ENCODE measurements around the gene SLC22A24. TPM values are rescaled to one million over a fixed set of nuclear protein-coding genes. Genes with fewer than 3 reads are reported as not detected.
"Not testable (repeated sequence)": the region's sequence is repeated elsewhere in the genome, so short reads cannot be mapped to it uniquely, and the experiment has no call there.

Gene SLC22A24, protein sequence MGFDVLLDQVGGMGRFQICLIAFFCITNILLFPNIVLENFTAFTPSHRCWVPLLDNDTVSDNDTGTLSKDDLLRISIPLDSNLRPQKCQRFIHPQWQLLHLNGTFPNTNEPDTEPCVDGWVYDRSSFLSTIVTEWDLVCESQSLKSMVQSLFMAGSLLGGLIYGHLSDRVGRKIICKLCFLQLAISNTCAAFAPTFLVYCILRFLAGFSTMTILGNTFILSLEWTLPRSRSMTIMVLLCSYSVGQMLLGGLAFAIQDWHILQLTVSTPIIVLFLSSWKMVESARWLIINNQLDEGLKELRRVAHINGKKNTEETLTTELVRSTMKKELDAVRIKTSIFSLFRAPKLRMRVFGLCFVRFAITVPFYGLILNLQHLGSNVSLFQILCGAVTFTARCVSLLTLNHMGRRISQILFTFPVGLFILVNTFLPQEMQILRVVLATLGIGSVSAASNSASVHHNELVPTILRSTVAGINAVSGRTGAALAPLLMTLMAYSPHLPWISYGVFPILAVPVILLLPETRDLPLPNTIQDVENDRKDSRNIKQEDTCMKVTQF
- total RNA-seq, result not detected

- Mint-ChIP-seq H3K9me3 (no peaks in the 10 kb centered on the region), H3K4me1 (no peaks in the 10 kb centered on the region), H3K4me3 (no peak within 1 kb of the TSS), H3K27ac (no peak within 1 kb of the TSS), H3K36me3 (no peaks in the 10 kb centered on the region), H3K27me3 (peaks cover 9% of the 10 kb centered on the region)
- no peak for DNase-seq
Observed at GRCh38 chr11:63144121-63144520, at the start of gene SLC22A24. TSS of gene SLC22A24 (minus strand) at chr11:63144221. CDS start at chr11:63143779, 442 bp downstream.

DNA sequence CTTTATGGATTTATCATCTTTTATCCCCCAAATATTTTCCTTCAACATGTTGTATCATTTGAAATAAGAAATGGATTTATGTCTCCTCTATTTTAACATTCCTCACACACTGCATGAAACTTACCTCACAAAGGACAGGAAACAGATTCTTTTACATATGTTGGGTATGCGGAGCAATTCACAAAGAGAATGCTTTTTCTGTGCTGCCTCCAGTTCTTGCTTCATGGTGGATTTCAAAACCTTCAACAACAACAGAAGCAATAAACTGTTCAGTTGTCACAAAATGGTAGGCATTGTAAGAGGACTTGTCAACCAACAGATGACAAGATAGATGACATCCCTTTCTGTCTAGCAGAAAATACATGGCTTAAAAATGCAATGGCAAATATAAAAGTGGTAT lies 36.5 kb upstream of the SLC22A24 start:
- no peaks in the 10 kb centered on the region for H3K4me1 Mint-ChIP-seq

DNA sequence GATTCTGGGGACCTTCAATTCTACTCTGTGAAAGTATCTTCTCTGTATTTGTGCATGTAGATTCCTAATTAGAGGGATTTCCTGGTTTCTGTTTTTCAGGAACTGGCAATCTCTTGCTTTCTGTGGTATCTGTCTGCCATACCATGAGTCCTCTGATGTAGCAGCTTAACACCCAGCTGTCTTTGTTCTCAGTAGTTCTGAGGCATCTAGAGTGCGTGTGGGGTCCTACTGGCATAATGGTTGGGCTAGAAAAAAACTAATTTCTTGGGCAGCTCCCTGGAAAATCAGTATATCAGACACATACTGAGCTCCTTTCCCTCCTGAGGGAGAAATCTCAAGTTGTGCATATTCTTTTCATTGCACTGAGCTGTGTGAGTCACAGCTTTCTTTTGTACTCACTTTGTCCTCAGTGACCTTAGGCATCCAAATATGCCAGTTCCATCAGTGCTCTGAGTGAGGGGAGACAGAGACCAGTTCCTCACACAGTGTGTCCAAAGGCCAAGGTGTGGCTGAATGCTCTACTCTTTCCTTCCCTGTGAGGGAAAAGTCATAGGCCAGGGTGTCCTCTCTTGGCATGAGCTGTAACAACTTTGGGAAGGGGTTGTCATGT lies 35.5 kb upstream of the SLC22A24 start:
- Mint-ChIP-seq H3K4me3 (no peak overlapping the region), H3K27ac (no peak overlapping the region), H3K9me3 (peaks cover 10% of the 10 kb centered on the region), H3K36me3 (no peaks in the 10 kb centered on the region), H3K27me3 (peaks cover 39% of the 10 kb centered on the region), H3K4me1 (no peaks in the 10 kb centered on the region)
- no peak for DNase-seq

More for the DNA sequence above, 36.5 kb upstream of the SLC22A24 start:
- no peak for DNase-seq
- Mint-ChIP-seq H3K27ac (no peak overlapping the region), H3K27me3 (peaks cover 39% of the 10 kb centered on the region), H3K4me3 (no peak overlapping the region), H3K36me3 (no peaks in the 10 kb centered on the region), H3K9me3 (peaks cover 10% of the 10 kb centered on the region)

DNA sequence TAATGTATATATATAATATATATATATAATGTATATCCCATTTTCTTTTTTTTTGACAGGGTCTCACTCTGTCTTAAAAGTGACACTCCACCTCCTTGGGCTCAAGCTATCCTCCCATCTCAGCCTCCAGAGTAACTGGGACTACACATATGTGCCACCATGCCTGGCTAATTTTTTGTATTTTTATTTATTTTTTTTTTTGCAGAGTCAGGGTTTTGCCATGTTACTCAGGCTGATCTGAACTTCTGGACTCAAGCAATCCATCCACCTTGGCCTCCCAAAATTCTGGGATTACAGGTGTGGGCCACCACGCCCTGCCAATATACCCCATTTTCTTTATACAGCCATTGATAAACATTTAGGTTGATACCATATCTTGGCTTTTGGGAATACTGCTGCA lies 33.9 kb upstream of the SLC22A24 start:
- Mint-ChIP-seq H3K27ac (no peak overlapping the region), H3K4me1 (no peaks in the 10 kb centered on the region), H3K9me3 (peaks cover 12% of the 10 kb centered on the region), H3K4me3 (no peak overlapping the region), H3K27me3 (peaks cover 30% of the 10 kb centered on the region), H3K36me3 (no peaks in the 10 kb centered on the region)
- no peak for DNase-seq

GRCh38 chr11:63165706-63166310 lies 21.8 kb upstream of the SLC22A24 start:
- Mint-ChIP-seq H3K4me1 (no peaks in the 10 kb centered on the region), H3K27me3 (peaks cover 49% of the 10 kb centered on the region), H3K27ac (no peak overlapping the region), H3K36me3 (no peaks in the 10 kb centered on the region), H3K4me3 (no peak overlapping the region), H3K9me3 (no peaks in the 10 kb centered on the region)
- DNase-seq, result no peak

DNA sequence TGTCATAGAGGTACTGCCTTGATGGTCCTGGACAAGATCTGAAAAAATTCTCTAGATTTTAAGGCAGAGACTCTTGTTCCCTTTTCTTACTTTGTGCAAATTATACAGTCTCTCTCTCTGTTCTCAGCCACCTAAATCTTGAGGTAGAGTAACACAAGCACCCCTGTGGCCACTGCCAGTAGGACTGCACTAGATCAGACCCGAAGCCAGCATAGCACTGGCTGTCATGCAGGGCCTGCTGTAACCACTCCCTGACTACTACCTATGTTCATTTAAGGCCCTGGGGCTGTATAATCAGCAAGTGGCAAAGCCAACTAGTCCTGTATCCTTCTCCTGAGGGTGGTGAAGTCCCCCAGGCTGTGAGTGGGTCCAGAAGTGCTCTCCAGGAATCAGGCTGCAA lies 11.8 kb upstream of the SLC22A24 start:
- no peaks in the 10 kb centered on the region for H3K4me1 Mint-ChIP-seq
- no peak overlapping the region for H3K27ac Mint-ChIP-seq
- no peak for DNase-seq
- H3K27me3 Mint-ChIP-seq, result peaks cover 34% of the 10 kb centered on the region
- no peaks in the 10 kb centered on the region for H3K36me3 Mint-ChIP-seq
- no peak overlapping the region for H3K4me3 Mint-ChIP-seq
- peaks cover 11% of the 10 kb centered on the region for H3K9me3 Mint-ChIP-seq

DNA sequence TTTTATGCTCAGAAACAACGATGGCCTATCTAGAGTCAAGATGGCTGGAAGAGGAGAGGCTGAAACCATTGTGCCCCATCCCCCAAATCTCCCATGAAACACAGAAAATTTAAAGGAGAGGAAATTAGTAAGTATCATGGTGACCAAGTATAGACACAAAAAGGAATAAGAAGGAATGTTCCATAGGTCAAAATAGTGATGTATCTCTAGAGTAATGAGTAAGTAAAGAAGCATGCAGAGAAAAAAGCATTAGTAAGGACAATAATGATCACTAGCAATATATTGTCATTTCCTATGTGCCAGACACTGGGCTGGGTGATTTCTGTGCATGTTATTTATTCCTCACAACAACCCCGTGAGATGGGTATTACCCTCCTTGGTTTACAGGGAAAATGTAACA lies 2.6 kb upstream of the SLC22A24 start:
- H3K4me3 Mint-ChIP-seq, result no peak overlapping the region
- H3K4me1 Mint-ChIP-seq, result no peaks in the 10 kb centered on the region
- H3K9me3 Mint-ChIP-seq, result no peaks in the 10 kb centered on the region
- peaks cover 9% of the 10 kb centered on the region for H3K27me3 Mint-ChIP-seq
- H3K36me3 Mint-ChIP-seq, result no peaks in the 10 kb centered on the region
- DNase-seq, result no peak
- no peak overlapping the region for H3K27ac Mint-ChIP-seq

DNA sequence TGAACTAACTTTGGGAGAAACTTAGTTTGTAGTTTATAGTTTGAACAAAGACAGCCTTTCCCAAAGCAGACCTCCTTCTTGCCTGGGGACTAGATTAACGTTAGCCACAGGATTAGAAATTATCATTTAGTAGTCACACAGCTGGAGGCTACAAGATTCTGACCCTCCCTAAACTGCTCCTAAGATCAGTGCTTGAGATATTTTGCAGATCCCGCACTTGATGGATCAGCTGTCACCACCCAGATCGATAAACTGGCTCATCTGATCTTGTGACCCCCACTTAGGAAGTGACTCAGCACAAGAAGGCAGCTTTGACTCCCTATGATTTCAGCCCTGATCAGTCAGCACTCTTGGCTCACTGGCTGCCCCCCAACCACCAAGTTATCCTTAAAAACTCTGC lies 1.6 kb downstream of the SLC22A24 start:
- no peak overlapping the region for H3K27ac Mint-ChIP-seq
- H3K27me3 Mint-ChIP-seq, result peaks cover 9% of the 10 kb centered on the region
- no peaks in the 10 kb centered on the region for H3K36me3 Mint-ChIP-seq
- no peaks in the 10 kb centered on the region for H3K4me1 Mint-ChIP-seq
- no peak overlapping the region for H3K4me3 Mint-ChIP-seq
- H3K9me3 Mint-ChIP-seq, result no peaks in the 10 kb centered on the region
- no peak for DNase-seq

DNA sequence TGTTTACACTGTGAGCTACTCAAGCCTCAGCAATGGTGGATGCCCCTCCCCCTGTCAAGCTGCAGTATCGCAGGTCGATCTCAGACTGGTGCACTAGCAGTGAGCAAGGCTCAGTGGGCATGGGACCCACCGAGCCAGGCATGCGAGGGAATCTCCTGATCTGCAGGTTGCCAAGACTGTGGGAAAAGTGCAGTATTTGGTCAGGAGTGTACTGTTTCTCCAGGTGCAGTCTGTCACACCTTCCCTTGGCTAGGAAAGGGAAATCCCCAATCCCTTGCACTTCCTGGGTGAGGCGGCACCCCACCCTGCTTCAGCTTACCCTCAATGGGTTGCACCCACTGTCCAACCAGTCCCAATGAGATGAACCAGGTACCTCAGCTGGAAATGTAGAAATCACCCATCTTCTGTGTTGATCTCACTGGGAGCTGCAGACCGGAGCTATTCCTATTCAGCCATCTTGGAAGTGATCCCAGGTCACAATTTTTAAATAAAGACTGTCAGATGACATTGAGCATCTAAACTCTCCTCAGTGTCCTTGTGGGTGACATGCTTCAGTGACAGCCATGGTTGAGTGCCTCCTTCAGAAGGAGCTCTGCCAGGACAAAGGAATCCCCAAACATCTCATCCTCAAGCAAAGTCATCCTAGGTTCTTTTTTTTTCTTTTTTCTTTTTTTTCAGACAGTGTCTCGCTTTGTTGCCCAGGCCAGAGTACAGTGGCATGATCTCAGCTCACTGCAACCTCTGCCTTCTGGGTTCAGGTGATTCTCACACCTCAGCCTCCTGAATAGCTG lies 10.8 kb downstream of the SLC22A24 start:
- Mint-ChIP-seq H3K27me3 (peaks cover 33% of the 10 kb centered on the region), H3K4me1 (no peaks in the 10 kb centered on the region), H3K4me3 (no peak overlapping the region)

DNA sequence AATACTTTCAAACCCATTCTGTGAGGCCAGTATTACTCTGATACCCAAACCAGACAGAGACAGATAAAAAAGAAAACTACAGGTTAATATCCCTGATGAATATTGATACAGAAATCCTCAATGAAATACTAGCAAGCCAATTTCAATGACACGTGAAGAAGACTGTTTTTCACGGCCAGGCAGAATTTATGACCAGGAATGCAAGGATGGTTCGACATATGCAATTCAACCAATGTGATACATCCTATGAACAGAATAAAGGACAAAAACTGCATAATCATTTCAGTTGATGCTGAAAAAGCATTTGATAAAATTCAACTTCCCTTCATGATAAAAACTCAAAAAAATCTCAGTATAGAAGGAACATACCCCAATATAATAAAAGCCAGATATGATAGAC lies 44.5 kb downstream of the SLC22A24 start:
- peaks cover 25% of the 10 kb centered on the region for H3K9me3 Mint-ChIP-seq
- H3K4me1 Mint-ChIP-seq, result no peaks in the 10 kb centered on the region
- no peak for DNase-seq
- no peak overlapping the region for H3K4me3 Mint-ChIP-seq
- peaks cover 2% of the 10 kb centered on the region for H3K36me3 Mint-ChIP-seq
- peaks cover 14% of the 10 kb centered on the region for H3K27me3 Mint-ChIP-seq
- no peak overlapping the region for H3K27ac Mint-ChIP-seq

More for the DNA sequence above, 10.8 kb downstream of the SLC22A24 start:
- H3K27ac Mint-ChIP-seq, result no peak overlapping the region
- no peaks in the 10 kb centered on the region for H3K36me3 Mint-ChIP-seq
- H3K9me3 Mint-ChIP-seq, result peaks cover 6% of the 10 kb centered on the region
- no peak for DNase-seq

- Mint-ChIP-seq H3K36me3 (no peaks in the 10 kb centered on the region), H3K27ac (no peak overlapping the region), H3K27me3 (peaks cover 47% of the 10 kb centered on the region), H3K4me1 (no peaks in the 10 kb centered on the region), H3K9me3 (peaks cover 2% of the 10 kb centered on the region), H3K4me3 (no peak overlapping the region)
- DNase-seq, result no peak
Observed at GRCh38 chr11:63080682-63081081, 63.3 kb downstream of the SLC22A24 start.

- H3K36me3 Mint-ChIP-seq, DNase-seq, H3K4me1 Mint-ChIP-seq, H3K9me3 Mint-ChIP-seq, H3K27ac Mint-ChIP-seq, H3K4me3 Mint-ChIP-seq: not testable (repeated sequence)
- peaks cover 21% of the 10 kb centered on the region for H3K27me3 Mint-ChIP-seq
Observed at GRCh38 chr11:63046203-63046602, 97.8 kb downstream of the SLC22A24 start.

- H3K4me1 Mint-ChIP-seq, result no peaks in the 10 kb centered on the region
- no peak overlapping the region for H3K4me3 Mint-ChIP-seq
- H3K36me3 Mint-ChIP-seq, result no peaks in the 10 kb centered on the region
- no peak for DNase-seq
- H3K27me3 Mint-ChIP-seq, result peaks cover 27% of the 10 kb centered on the region
- no peak overlapping the region for H3K27ac Mint-ChIP-seq
- peaks cover 3% of the 10 kb centered on the region for H3K9me3 Mint-ChIP-seq
Observed at GRCh38 chr11:63042596-63042995, 101.4 kb downstream of the SLC22A24 start.

GRCh38 chr11:63032457-63032856 lies 111.6 kb downstream of the SLC22A24 start:
- no peaks in the 10 kb centered on the region for H3K4me1 Mint-ChIP-seq
- H3K36me3 Mint-ChIP-seq, result no peaks in the 10 kb centered on the region
- DNase-seq, result no peak
- H3K27ac Mint-ChIP-seq, result no peak overlapping the region
- peaks cover 16% of the 10 kb centered on the region for H3K27me3 Mint-ChIP-seq
- H3K9me3 Mint-ChIP-seq, result no peaks in the 10 kb centered on the region
- no peak overlapping the region for H3K4me3 Mint-ChIP-seq

Data from activated naive CD8-positive, alpha-beta T cell treated with anti-CD3 and anti-CD28 coated beads for 36 hours (primary cell).